ENCODE measurements around the gene SUSD3. TPM values are rescaled to one million over a fixed set of nuclear protein-coding genes. Genes with fewer than 3 reads are reported as not detected.

Gene SUSD3
- total and polyA plus RNA-seq, 2 of the 4 experiments (the other 2 are of a cell fraction), result 0.54 to 1.5 TPM

DNA sequence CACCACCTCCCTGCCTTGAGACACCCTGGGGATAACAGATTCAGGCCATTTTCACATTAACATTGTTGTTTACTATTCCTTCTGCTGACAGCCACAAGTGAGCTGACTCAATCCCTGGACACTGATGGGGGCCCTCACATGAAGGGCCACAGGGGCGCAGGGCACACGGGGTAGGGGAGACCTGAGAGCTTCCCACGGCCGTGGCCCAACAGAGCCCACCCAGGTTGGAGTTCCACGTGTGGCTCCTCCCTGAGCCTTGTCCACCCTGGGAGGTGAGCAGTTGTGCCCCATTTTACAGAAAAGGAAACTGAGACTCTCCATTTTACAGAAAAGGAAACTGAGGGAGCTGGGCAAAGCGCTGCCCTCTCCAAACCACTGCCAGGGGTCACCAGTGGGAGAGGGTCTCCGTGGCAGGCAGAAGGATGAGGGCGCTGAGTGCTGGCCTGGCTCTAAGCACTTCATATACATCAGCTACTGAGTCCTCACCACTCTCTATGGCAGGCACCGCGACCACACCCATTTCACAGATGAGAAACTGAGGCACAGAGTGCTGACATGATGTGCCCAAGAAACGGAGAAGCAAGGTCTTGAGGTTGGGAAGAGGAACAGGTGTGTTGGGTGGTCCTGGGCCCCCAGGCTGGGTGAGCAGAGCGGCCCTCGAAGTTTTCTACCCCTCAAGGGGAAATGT is 73.2 kb downstream of the SUSD3 start (continued):
- TF ChIP-seq RFX5 (IDR thresholded peaks at IDR 0.05; ENCODE audit: low read depth, low read length) (no peak), MAFK (IDR thresholded peaks at IDR 0.05; ENCODE audit: low read depth, low read length) (no peak)

DNA sequence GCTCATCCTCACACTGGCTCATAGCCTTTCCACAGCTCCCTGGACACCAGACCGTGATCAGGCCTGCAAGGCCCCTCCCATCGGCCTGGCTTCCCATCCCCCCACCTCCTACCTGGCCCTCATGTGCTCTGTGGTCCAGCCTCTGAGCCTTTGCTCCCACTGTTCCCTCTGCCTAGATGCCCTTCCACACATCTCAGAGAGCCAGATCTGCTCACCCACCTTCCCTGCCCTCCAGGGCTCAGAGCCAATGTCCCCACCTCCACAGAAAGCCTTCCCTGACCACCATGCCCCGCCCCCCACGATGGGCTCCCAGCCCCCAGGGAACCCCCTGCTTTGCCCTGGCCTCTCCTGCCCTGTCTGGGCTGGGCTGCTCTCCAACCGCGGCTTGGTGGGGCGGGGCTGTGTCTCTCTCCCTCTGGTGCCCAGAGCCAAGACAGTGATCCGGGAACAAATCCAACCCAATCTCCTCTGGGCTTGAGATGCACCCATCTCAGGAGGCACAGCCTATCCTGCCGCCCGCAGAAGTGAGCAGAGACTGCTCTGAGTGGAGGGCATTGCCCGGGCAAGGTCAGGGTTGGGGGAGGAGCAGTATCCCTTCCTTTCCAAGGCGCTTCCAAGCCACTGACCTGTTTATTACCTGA is 73.9 kb downstream of the SUSD3 start:
- Histone ChIP-seq H2BK5ac (ENCODE audit: low read depth, low read length, poor library complexity, severe bottlenecking) (peak overlapping the region; percentile 67), H3K23ac (ENCODE audit: low read depth, low read length) (peak overlapping the region; percentile 88), H2AK9ac (replicated peaks; ENCODE audit: low read depth, low read length, poor library complexity) (peak overlapping the region; percentile 97), H4K8ac (ENCODE audit: low read depth in 2 of 2, low read length in 2 of 2) (peak overlapping the region; percentile 36 to 62; a peak in 3 of 4 replicates), H3K9ac (ENCODE audit: low read depth, low read length) (peak overlapping the region; percentile 81), H2AK5ac (ENCODE audit: low read depth, low read length) (peak overlapping the region; percentile 93), H4K20me1 (ENCODE audit: insufficient read depth, low read length) (peaks cover 17% of the 10 kb centered on the region; the same call in 1 of the 2 replicates), H4K91ac (ENCODE audit: insufficient read depth, low read depth, low read length) (peak overlapping the region; percentile 88), H3K4me3 (ENCODE audit: insufficient read depth, low read depth, low read length) (peak overlapping the region; percentile 82; the same call in 1 of the 2 replicates), H2BK15ac (ENCODE audit: low read depth, low read length) (peak overlapping the region; percentile 79; the same call in 2 of the 3 replicates), H3K9me3 (ENCODE audit: control insufficient read depth, insufficient read depth, low read length) (no peaks in the 10 kb centered on the region), H3K14ac (replicated peaks; ENCODE audit: low read depth, low read length) (peak overlapping the region; percentile 53), H3K4me1 (ENCODE audit: control insufficient read depth, insufficient read depth, low read length) (peaks cover 35% of the 10 kb centered on the region), H2AFZ (replicated peaks; ENCODE audit: low read length, poor library complexity) (peak overlapping the region; percentile 96), H3K56ac (ENCODE audit: extremely low read depth, insufficient read depth, low read length) (peak overlapping the region; percentile 43; the same call in 1 of the 2 replicates), H3K79me1 (ENCODE audit: low read depth in 1 of 2, low read length in 2 of 2) (peaks cover 24 to 55% of the 10 kb centered on the region in 2 experiments), H2BK120ac (ENCODE audit: low read depth, low read length) (peak overlapping the region; percentile 74), H3K27me3 (ENCODE audit: control insufficient read depth, insufficient read depth, low read length) (no peaks in the 10 kb centered on the region), H2BK20ac (ENCODE audit: low read depth, low read length) (peak overlapping the region; percentile 64), H3K9me1 (ENCODE audit: insufficient read depth, low read length) (peaks cover 10% of the 10 kb centered on the region; the same call in 1 of the 2 replicates), H3K27ac (ENCODE audit: insufficient read depth, low read length) (peak overlapping the region; percentile 84), H4K5ac (ENCODE audit: low read depth, low read length) (peak overlapping the region; percentile 38), H3K4me2 (ENCODE audit: low read depth, low read length) (peak overlapping the region; percentile 84), H3K18ac (ENCODE audit: low read depth, low read length) (peak overlapping the region; percentile 55), H3K4ac (ENCODE audit: low read depth, low read length) (peak overlapping the region; percentile 90), H3K36me3 (ENCODE audit: control insufficient read depth, insufficient read depth, low read length) (no peaks in the 10 kb centered on the region)
- DNase-seq (no peak), ATAC-seq (ENCODE audit: low read depth) (peak; percentile 2; the same call in 1 of the 2 replicates)
- ChIA-PET CTCF (interaction anchor here (0.7 kb wide), 1 partner anchor 314 kb away, joined by 3 read pairs; no protein-coding TSS in a partner anchor), POLR2A (ENCODE audit: unreplicated experiment) (no interaction called here)
- dilution Hi-C loops (cut with HindIII; ENCODE audit: low sequenced_read_pairs, unreplicated experiment) (no loop called here), in situ Hi-C loops (cut with MboI; ENCODE audit: low sequenced_read_pairs) (no loop called here), intact Hi-C loops (cut with micrococcal nuclease) (loop anchor here (10.0 kb wide), 1 partner anchor 322 kb away; the partner anchor contains the start of genes FAM120A and FAM120AOS)
- no CpG with 5 or more reads among the region's 12 CpGs for WGBS, 2 experiments (ENCODE audit: extremely low coverage in 2 of 2, insufficient read length in 1 of 2)
- TF ChIP-seq, protein P1, sequence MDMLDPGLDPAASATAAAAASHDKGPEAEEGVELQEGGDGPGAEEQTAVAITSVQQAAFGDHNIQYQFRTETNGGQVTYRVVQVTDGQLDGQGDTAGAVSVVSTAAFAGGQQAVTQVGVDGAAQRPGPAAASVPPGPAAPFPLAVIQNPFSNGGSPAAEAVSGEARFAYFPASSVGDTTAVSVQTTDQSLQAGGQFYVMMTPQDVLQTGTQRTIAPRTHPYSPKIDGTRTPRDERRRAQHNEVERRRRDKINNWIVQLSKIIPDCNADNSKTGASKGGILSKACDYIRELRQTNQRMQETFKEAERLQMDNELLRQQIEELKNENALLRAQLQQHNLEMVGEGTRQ (IDR thresholded peaks at IDR 0.05; ENCODE audit: low read depth, low read length), result no peak
- TF ChIP-seq FOS (IDR thresholded peaks at IDR 0.05; ENCODE audit: low read depth, low read length) (no peak), CHD1 (IDR thresholded peaks at IDR 0.05; ENCODE audit: low read depth, low read length) (no peak)
- no TSS peak for BruUV-seq (replicated peaks)
